Thoracic aorta (tissue), 2 donors: ENCODE results near the gene PCSK1N. TPM values are rescaled to one million over a fixed set of nuclear protein-coding genes. Genes with fewer than 3 reads are reported as not detected.

Experiments used
- ATAC-seq: fragments of 150-250 bp; one replicate; pipeline ENCODE4 v1.8.0; 2017; ENCODE audit warnings: low read depth; ENCODE audit not compliant: insufficient number of reproducible peaks, low FRiP score
- DNase-seq: peaks from one replicate; pipeline ENCODE4 v3.0.0-alpha.2; 2020; ENCODE audit warnings: low spot score
- H3K27ac ChIP-seq, 2 donors: fragments of 200-600 bp; sonication (generic); 1 replicate in 1 of 2; 2 replicates in 1 of 2; pipeline ENCODE4 v1.5.1; 2016; ENCODE audit warnings: mild to moderate bottlenecking in 2 of 2, moderate library complexity in 2 of 2
- H3K27me3 ChIP-seq: fragments of 200-600 bp; sonication (generic); replicated peaks from 2 replicates; pipeline ENCODE4 v1.6.0; 2016; ENCODE audit warnings: mild to moderate bottlenecking; ENCODE audit not compliant: insufficient read depth
- H3K36me3 ChIP-seq: fragments of 200-600 bp; sonication (generic); one replicate; pipeline ENCODE4 v1.5.1; 2016
- H3K4me1 ChIP-seq, 2 donors: fragments of 200-600 bp; sonication (generic); 1 replicate in 1 of 2; 2 replicates in 1 of 2; pipeline versions ENCODE4 v1.5.1 to v1.6.0; 2016; ENCODE audit warnings: low read depth in 2 of 2, mild to moderate bottlenecking in 1 of 2; ENCODE audit not compliant: control insufficient read depth in 1 of 2
- H3K4me3 ChIP-seq: fragments of 200-600 bp; sonication (generic); 2 replicates; pipeline ENCODE4 v1.5.1; 2016; ENCODE audit warnings: mild to moderate bottlenecking
- H3K9me3 ChIP-seq: fragments of 200-600 bp; sonication (generic); 2 replicates; pipeline ENCODE4 v1.5.1; 2016
- CTCF ChIP-seq: fragments of 200-600 bp; sonication (generic); IDR thresholded peaks from one replicate; pipeline ENCODE4 v1.5.1; 2019; ENCODE audit warnings: antibody characterized with exemption
- total RNA-seq, 2 donors: library from RNA; depleted of rRNA; stranded (reverse); fragments of >200 nt; gene quantifications; one replicate each; pipeline versions ENCODE4 v1.1.0 to v1.2.3, GENCODE V29; 2016

Gene PCSK1N
- total RNA-seq, 2 donors from 2014 or later = 1.8 to 3.0 TPM

- no peak for ATAC-seq
- H3K27me3 ChIP-seq = no peaks in the 10 kb centered on the region
These were observed 3.5 kb downstream of the PCSK1N start for GRCh38 chrX:48831909-48832291.

GRCh38 chrX:48831136-48831908 is 4.1 kb downstream of the PCSK1N start:
- Histone ChIP-seq H3K27ac (no peak overlapping the region), H3K4me1 (peaks cover 0 to 5% of the 10 kb centered on the region in 2 donors), H3K36me3 (no peaks in the 10 kb centered on the region), H3K9me3 (no peaks in the 10 kb centered on the region), H3K27me3 (no peaks in the 10 kb centered on the region), H3K4me3 (no peak overlapping the region)
- ATAC-seq (no peak), DNase-seq (no peak)
- no peak for TF ChIP-seq CTCF

More at GRCh38 chrX:48831909-48832291, 3.5 kb downstream of the PCSK1N start:
- Histone ChIP-seq H3K9me3 (no peaks in the 10 kb centered on the region), H3K36me3 (no peaks in the 10 kb centered on the region), H3K27ac (no peak overlapping the region), H3K4me1 (peaks cover 0 to 5% of the 10 kb centered on the region in 2 donors), H3K4me3 (no peak overlapping the region)
- DNase-seq = no peak
- no peak for TF ChIP-seq CTCF

- DNase-seq (no peak), ATAC-seq (no peak)
- no peak overlapping the region for H3K27ac ChIP-seq
- TF ChIP-seq CTCF = no peak
- no peaks in the 10 kb centered on the region for H3K4me1 ChIP-seq
- no peaks in the 10 kb centered on the region for H3K9me3 ChIP-seq
- no peak overlapping the region for H3K4me3 ChIP-seq
- H3K36me3 ChIP-seq = no peaks in the 10 kb centered on the region
- no peaks in the 10 kb centered on the region for H3K27me3 ChIP-seq
These were observed 6.2 kb downstream of the PCSK1N start for GRCh38 chrX:48829016-48829735.

GRCh38 chrX:48827654-48827968 is 7.8 kb downstream of the PCSK1N start:
- H3K4me1 ChIP-seq = no peaks in the 10 kb centered on the region
- no peak overlapping the region for H3K4me3 ChIP-seq
- no peak overlapping the region for H3K27ac ChIP-seq
- H3K9me3 ChIP-seq = no peaks in the 10 kb centered on the region
- no peak for TF ChIP-seq CTCF
- no peak for ATAC-seq
- no peaks in the 10 kb centered on the region for H3K27me3 ChIP-seq
- H3K36me3 ChIP-seq = no peaks in the 10 kb centered on the region
- no peak for DNase-seq

DNA sequence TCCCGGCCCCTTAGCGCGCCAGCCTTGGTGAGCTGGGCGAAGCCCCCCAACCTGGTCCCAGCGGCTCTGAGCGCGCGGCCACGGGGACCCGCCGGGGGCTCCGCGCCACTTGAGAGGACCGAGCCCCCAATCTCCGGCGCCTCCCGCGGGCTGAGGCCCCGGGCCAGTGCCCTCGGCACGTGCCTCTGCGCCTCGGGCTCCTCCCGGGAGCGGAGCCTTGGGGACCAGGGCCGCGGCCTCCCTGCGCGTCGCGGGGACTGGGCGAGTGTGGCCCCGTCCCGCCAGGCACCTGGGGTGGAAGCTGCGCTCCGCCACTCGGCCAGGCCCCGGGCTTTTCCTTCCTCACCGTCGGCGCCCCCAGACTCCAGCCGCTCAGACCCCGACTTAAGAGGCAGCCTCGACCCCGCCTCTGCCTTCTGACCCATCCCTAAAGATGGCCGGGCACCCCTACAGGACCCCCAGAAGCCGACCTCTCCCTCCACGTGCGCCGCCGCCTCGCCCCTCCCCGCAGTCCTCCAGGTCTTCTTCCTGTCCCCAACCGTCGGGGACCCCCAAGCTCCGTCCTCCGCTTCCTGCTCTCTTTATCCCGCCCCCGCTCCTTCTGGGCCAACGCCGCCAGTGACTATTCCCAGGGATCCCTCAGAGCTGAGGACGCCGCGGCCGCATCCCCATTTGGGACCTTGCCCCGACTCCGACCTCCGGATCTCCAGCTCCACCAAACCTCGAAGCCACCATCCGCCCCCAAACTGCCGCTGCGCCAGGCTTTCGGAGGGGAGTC is 8.3 kb downstream of the PCSK1N start:
- no peak for TF ChIP-seq CTCF
- Histone ChIP-seq H3K4me1 (no peaks in the 10 kb centered on the region), H3K27ac (no peak overlapping the region), H3K4me3 (no peak overlapping the region), H3K27me3 (no peaks in the 10 kb centered on the region), H3K36me3 (no peaks in the 10 kb centered on the region), H3K9me3 (no peaks in the 10 kb centered on the region)
- ATAC-seq (no peak), DNase-seq (no peak)
